Measurements from ENCODE around the gene ZNF575.

The ZNF575 gene

GRCh38 chr19:43486412-43486811 is 46.6 kb upstream of the ZNF575 start:
- Histone ChIP-seq H2AFZ (ENCODE audit: low read length) (no peak overlapping the region), H3K9ac (ENCODE audit: low read depth, low read length, poor library complexity, severe bottlenecking) (no peak overlapping the region), H3K36me3 (ENCODE audit: insufficient read depth, low read length) (no peaks in the 10 kb centered on the region), H3K27me3 (ENCODE audit: insufficient read depth, low read length, poor library complexity, severe bottlenecking) (no peaks in the 10 kb centered on the region), H3K4me3 (ENCODE audit: low read length, poor library complexity, severe bottlenecking) (no peak overlapping the region), H3K4me1 (ENCODE audit: insufficient read depth, low read length, poor library complexity, severe bottlenecking) (no peaks in the 10 kb centered on the region), H3K9me2 (replicated peaks; ENCODE audit: low read depth, low read length) (no peaks in the 10 kb centered on the region), H3K9me3 (ENCODE audit: insufficient read depth, low read depth, low read length) (no peaks in the 10 kb centered on the region), H3K79me2 (ENCODE audit: insufficient read depth, low read length) (no peaks in the 10 kb centered on the region), H3F3A (ENCODE audit: low read depth) (no peaks in the 10 kb centered on the region), H3K4me2 (ENCODE audit: low read depth, low read length, poor library complexity, severe bottlenecking) (no peak overlapping the region), H4K20me1 (ENCODE audit: insufficient read depth, low read length, poor library complexity, severe bottlenecking) (no peaks in the 10 kb centered on the region)
- TF ChIP-seq EZH2phosphoT487 (IDR thresholded peaks at IDR 0.05; ENCODE audit: borderline replicate concordance), result no peak
- no peak for TF ChIP-seq CTCF (conservative IDR thresholded peaks at IDR 0.05; ENCODE audit: low read length)

GRCh38 chr19:43488179-43488578 is 44.8 kb upstream of the ZNF575 start:
- Histone ChIP-seq H3K4me2 (ENCODE audit: low read depth, low read length, poor library complexity, severe bottlenecking) (no peak overlapping the region), H3K36me3 (ENCODE audit: insufficient read depth, low read length) (no peaks in the 10 kb centered on the region), H2AFZ (ENCODE audit: low read length) (no peak overlapping the region), H3F3A (ENCODE audit: low read depth) (no peaks in the 10 kb centered on the region), H4K20me1 (ENCODE audit: insufficient read depth, low read length, poor library complexity, severe bottlenecking) (no peaks in the 10 kb centered on the region), H3K9me2 (replicated peaks; ENCODE audit: low read depth, low read length) (no peaks in the 10 kb centered on the region), H3K79me2 (ENCODE audit: insufficient read depth, low read length) (no peaks in the 10 kb centered on the region), H3K27me3 (ENCODE audit: insufficient read depth, low read length, poor library complexity, severe bottlenecking) (no peaks in the 10 kb centered on the region), H3K9me3 (ENCODE audit: insufficient read depth, low read depth, low read length) (no peaks in the 10 kb centered on the region), H3K4me3 (ENCODE audit: low read length, poor library complexity, severe bottlenecking) (no peak overlapping the region), H3K4me1 (ENCODE audit: insufficient read depth, low read length, poor library complexity, severe bottlenecking) (no peaks in the 10 kb centered on the region), H3K9ac (ENCODE audit: low read depth, low read length, poor library complexity, severe bottlenecking) (no peak overlapping the region)
- TF ChIP-seq EZH2phosphoT487 (IDR thresholded peaks at IDR 0.05; ENCODE audit: borderline replicate concordance) (no peak), CTCF (conservative IDR thresholded peaks at IDR 0.05; ENCODE audit: low read length) (no peak)

GRCh38 chr19:43489310-43489709 is 43.7 kb upstream of the ZNF575 start:
- Histone ChIP-seq H3F3A (ENCODE audit: low read depth) (no peaks in the 10 kb centered on the region), H3K4me3 (ENCODE audit: low read length, poor library complexity, severe bottlenecking) (no peak overlapping the region), H3K79me2 (ENCODE audit: insufficient read depth, low read length) (no peaks in the 10 kb centered on the region), H3K36me3 (ENCODE audit: insufficient read depth, low read length) (no peaks in the 10 kb centered on the region), H3K9me2 (replicated peaks; ENCODE audit: low read depth, low read length) (no peaks in the 10 kb centered on the region), H3K4me2 (ENCODE audit: low read depth, low read length, poor library complexity, severe bottlenecking) (no peak overlapping the region), H3K4me1 (ENCODE audit: insufficient read depth, low read length, poor library complexity, severe bottlenecking) (no peaks in the 10 kb centered on the region), H4K20me1 (ENCODE audit: insufficient read depth, low read length, poor library complexity, severe bottlenecking) (no peaks in the 10 kb centered on the region), H3K27me3 (ENCODE audit: insufficient read depth, low read length, poor library complexity, severe bottlenecking) (no peaks in the 10 kb centered on the region), H3K9me3 (ENCODE audit: insufficient read depth, low read depth, low read length) (no peaks in the 10 kb centered on the region), H3K9ac (ENCODE audit: low read depth, low read length, poor library complexity, severe bottlenecking) (no peak overlapping the region), H2AFZ (ENCODE audit: low read length) (no peak overlapping the region)
- TF ChIP-seq CTCF (conservative IDR thresholded peaks at IDR 0.05; ENCODE audit: low read length), result no peak
- no peak for TF ChIP-seq EZH2phosphoT487 (IDR thresholded peaks at IDR 0.05; ENCODE audit: borderline replicate concordance)
